Measurements from ENCODE around the gene CROCC2. TPM values are rescaled to one million over a fixed set of nuclear protein-coding genes. Genes with fewer than 3 reads are reported as not detected.

The CROCC2 gene
- polyA plus RNA-seq, 2 of the 4 experiments (the other 2 are of a cell fraction), result not detected

DNA sequence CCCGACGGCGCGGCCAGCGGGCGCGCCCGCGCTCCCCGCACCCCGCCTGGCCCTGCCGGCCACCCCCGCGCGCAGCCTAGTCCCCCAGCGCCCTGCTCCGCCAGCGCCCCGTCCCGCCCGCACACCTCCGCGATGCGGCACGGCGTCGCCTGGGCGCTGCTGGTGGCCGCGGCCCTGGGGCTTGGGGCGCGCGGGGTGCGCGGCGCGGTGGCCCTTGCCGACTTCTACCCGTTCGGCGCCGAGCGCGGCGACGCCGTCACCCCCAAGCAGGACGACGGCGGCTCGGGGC, 92.5 kb downstream of the CROCC2 start:
- ATAC-seq, result peak in 1 of 2 experiments; percentile 42; a peak in 3 of 6 replicates
- FAIRE-seq, result no peak
- H3K4me1 ChIP-seq, result peaks cover 4% of the 10 kb centered on the region; the same call in 1 of the 3 replicates
- H3K27ac ChIP-seq, result peak overlapping the region; percentile 68 to 89
- peak overlapping the region; percentile 63 for H3K4me3 ChIP-seq
- H3K4me2 ChIP-seq, result peak overlapping the region; percentile 81
- no peak for DNase-seq (ENCODE audit: low read depth in 1 of 2, low spot score in 1 of 2)
- no CpG with 5 or more reads among the region's 51 CpGs for WGBS (ENCODE audit: missing lambda C conversion rate)
- no peak for TF ChIP-seq NFE2L2 (conservative IDR thresholded peaks at IDR 0.05; ENCODE audit: low read length)
- 0 out of 5 replicates have a peak, but pooled peaks of 1 of the 2 experiments have one; percentile 41 for TF ChIP-seq JUN (IDR thresholded peaks at IDR 0.05)
- ChIA-PET POLR2A (no interaction called here), CTCF (interaction anchor here (2.5 kb wide), 1 partner anchor 147 kb away, joined by 7 read pairs; no protein-coding TSS in a partner anchor)
- peaks cover 6% of the 10 kb centered on the region for H3K9me3 ChIP-seq

DNA sequence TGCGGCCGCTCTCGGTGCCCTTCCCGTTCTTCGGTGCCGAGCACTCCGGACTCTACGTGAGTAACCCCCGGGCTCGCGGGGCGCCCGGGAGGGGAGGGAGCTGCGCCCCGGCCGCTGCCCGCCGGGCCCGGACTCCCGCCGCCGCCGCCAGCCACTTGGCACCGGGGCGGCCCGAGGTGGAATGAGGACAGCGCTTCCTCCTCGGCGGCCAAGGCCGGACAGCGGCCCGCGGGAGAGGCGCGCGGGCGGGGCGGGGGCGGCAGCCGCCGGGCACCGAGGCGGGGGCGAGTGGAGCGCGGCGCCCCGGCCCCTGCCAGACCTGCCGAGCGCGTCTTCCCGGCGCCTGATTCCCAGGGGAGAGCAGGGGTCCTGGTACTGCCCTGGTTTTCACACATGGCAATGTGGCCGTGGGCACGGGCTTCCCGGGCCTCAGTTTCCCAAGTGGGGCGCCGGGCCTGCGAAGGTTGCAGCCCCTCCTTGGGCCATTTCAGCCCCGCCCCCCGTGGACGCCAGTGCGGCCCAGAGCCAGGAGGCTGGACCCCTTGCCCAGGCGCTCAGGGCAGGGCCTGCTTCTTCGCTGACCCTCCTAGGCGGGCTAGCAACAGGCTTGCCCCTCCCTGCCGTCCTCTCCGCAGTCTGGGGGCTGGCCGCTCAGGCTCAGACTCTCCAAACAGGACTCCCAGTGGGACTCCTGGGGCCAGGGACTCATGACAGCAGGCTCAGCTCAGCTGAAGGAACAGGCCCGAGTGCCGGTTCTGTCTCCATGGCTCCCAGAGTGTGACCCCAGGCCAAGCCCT, 93.1 kb downstream of the CROCC2 start:
- ChIA-PET CTCF (interaction anchor here (2.5 kb wide), 1 partner anchor 148 kb away, joined by 7 read pairs; no protein-coding TSS in a partner anchor), POLR2A (no interaction called here)
- peak in 1 of 2 experiments; percentile 30; a peak in 2 of 6 replicates for ATAC-seq
- H3K4me1 ChIP-seq, result peaks cover 4% of the 10 kb centered on the region; the same call in 1 of the 3 replicates
- H3K4me3 ChIP-seq, result peak overlapping the region; percentile 63
- WGBS (ENCODE audit: missing lambda C conversion rate), result 80% methylated on average over 17 of the region's 71 CpGs
- DNase-seq (ENCODE audit: low read depth in 1 of 2, low spot score in 1 of 2), result no peak
- peak overlapping the region; percentile 68 to 89 for H3K27ac ChIP-seq
- no peak for FAIRE-seq
- H3K9me3 ChIP-seq, result peaks cover 11% of the 10 kb centered on the region
- TF ChIP-seq JUNB (IDR thresholded peaks at IDR 0.05) (no peak), CBX8 (IDR thresholded peaks at IDR 0.05) (no peak), RARB (CRISPR knock-in tag; IDR thresholded peaks at IDR 0.05) (no peak), HDAC2 (IDR thresholded peaks at IDR 0.05) (no peak), RAD21 (conservative IDR thresholded peaks at IDR 0.05 in 1 of 2, IDR thresholded peaks at IDR 0.05 in 1 of 2) (no peak), RFX5 (IDR thresholded peaks at IDR 0.05) (no peak)
- peak overlapping the region; percentile 81 for H3K4me2 ChIP-seq

DNA sequence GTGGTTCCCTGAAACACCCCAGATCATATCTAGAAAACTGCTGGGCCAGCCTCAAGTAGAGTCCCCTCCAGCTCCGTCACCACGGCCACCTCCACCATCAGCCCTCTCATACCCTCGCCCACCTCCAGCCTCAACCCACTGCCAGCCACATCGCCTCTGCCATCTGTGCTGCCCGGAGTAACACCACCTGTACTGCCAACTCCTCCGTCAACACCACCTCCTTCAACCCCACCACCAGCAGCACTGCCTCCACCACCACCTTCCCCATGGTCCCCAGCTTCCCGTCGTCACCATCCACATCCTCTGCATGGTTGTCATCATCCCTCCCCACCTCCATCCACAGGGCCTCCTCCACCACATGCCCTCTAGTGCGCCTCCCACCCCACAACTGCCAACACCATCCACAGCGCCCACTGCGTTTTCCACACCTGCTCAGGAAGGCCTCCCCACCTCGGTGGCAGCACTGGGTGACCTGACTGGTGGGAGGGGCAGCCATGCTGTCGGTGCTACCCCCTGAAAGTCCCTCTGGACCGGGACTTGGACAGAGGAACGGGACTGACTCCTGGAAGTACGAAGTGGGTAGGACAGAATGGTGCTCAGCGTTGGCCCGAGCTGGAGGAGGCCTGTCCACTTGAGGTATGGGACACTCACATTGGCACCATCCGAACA, 93.9 kb downstream of the CROCC2 start:
- no peak for FAIRE-seq
- no peak overlapping the region for H3K4me2 ChIP-seq

DNA sequence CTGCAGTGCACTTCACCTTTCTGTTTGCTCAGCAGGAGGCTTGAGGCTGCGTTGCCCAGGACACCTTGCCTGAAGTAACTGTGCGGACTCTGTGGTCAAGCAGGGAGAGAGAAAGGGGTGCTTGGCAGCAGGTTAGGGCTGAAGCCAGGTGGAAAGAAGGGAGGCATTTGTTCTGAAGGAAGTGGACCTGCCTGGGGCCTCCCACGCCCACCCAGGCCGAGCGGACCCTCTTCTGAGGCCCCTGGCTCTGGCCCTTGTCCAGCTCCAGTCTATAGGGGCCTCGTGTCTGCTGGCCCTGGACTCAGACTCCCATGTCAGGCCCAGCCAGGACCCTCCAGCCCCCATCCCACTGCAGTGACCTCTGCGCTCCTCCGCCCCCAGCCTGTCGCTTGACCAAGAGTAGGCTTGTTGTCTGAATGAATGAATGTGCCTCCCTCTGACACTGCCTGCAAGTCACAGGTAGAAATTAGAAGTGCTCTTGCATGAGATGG, 94.7 kb downstream of the CROCC2 start:
- POLR2A ChIA-PET, result no interaction called here
- Histone ChIP-seq H3K9me3 (peaks cover 26% of the 10 kb centered on the region), H3K4me1 (peaks cover 4% of the 10 kb centered on the region; the same call in 1 of the 3 replicates), H3K4me2 (no peak overlapping the region), H3K4me3 (no peak overlapping the region), H3K27ac (no peak overlapping the region)
- no peak for FAIRE-seq
- no peak for DNase-seq (ENCODE audit: low read depth in 1 of 2, low spot score in 1 of 2)
- CTCF ChIA-PET, result interaction anchor here (0.6 to 2.5 kb wide), 3 partner anchors 78 to 436 kb away, joined by 3 to 7 read pairs (median 3); no protein-coding TSS in a partner anchor
- ATAC-seq, result no peak
- 94% methylated on average over 9 of the region's 9 CpGs for WGBS (ENCODE audit: missing lambda C conversion rate)
- TF ChIP-seq TP53 (CRISPR knock-in tag; IDR thresholded peaks at IDR 0.05) (no peak), FOXS1 (CRISPR knock-in tag; IDR thresholded peaks at IDR 0.05) (no peak), CBX8 (IDR thresholded peaks at IDR 0.05) (no peak), RFX5 (IDR thresholded peaks at IDR 0.05) (no peak), KDM1A (IDR thresholded peaks at IDR 0.05; ENCODE audit: low read depth) (no peak), CHD4 (IDR thresholded peaks at IDR 0.05; ENCODE audit: borderline replicate concordance) (no peak), HOXB13 (CRISPR knock-in tag; IDR thresholded peaks at IDR 0.05; ENCODE audit: low read depth) (no peak), CHD2 (IDR thresholded peaks at IDR 0.05; ENCODE audit: low read length, partially characterized antibody) (no peak), KDM5A (IDR thresholded peaks at IDR 0.05) (no peak), RNF2 (IDR thresholded peaks at IDR 0.05; ENCODE audit: borderline replicate concordance, low read depth) (no peak)
- TF ChIP-seq, protein P1, sequence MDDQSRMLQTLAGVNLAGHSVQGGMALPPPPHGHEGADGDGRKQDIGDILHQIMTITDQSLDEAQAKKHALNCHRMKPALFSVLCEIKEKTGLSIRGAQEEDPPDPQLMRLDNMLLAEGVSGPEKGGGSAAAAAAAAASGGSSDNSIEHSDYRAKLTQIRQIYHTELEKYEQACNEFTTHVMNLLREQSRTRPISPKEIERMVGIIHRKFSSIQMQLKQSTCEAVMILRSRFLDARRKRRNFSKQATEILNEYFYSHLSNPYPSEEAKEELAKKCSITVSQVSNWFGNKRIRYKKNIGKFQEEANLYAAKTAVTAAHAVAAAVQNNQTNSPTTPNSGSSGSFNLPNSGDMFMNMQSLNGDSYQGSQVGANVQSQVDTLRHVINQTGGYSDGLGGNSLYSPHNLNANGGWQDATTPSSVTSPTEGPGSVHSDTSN (IDR thresholded peaks at IDR 0.05), result no peak
- TF ChIP-seq, protein P2, sequence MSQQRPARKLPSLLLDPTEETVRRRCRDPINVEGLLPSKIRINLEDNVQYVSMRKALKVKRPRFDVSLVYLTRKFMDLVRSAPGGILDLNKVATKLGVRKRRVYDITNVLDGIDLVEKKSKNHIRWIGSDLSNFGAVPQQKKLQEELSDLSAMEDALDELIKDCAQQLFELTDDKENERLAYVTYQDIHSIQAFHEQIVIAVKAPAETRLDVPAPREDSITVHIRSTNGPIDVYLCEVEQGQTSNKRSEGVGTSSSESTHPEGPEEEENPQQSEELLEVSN (IDR thresholded peaks at IDR 0.05; ENCODE audit: borderline replicate concordance, low read depth), result no peak
- TF ChIP-seq, protein P3, sequence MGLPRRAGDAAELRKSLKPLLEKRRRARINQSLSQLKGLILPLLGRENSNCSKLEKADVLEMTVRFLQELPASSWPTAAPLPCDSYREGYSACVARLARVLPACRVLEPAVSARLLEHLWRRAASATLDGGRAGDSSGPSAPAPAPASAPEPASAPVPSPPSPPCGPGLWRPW (IDR thresholded peaks at IDR 0.05), result no peak
- TF ChIP-seq, protein P4, sequence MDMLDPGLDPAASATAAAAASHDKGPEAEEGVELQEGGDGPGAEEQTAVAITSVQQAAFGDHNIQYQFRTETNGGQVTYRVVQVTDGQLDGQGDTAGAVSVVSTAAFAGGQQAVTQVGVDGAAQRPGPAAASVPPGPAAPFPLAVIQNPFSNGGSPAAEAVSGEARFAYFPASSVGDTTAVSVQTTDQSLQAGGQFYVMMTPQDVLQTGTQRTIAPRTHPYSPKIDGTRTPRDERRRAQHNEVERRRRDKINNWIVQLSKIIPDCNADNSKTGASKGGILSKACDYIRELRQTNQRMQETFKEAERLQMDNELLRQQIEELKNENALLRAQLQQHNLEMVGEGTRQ (IDR thresholded peaks at IDR 0.05), result no peak

More for the DNA sequence above, 93.9 kb downstream of the CROCC2 start:
- peaks cover 18% of the 10 kb centered on the region for H3K9me3 ChIP-seq
- peaks cover 4% of the 10 kb centered on the region; the same call in 1 of the 3 replicates for H3K4me1 ChIP-seq
- no peak for ATAC-seq
- POLR2A ChIA-PET, result no interaction called here
- CTCF ChIA-PET, result interaction anchor here (0.6 to 2.5 kb wide), 2 partner anchors 149 to 857 kb away, joined by 3 to 7 read pairs; no protein-coding TSS in a partner anchor
- H3K27ac ChIP-seq, result no peak overlapping the region
- H3K4me3 ChIP-seq, result no peak overlapping the region
- DNase-seq (ENCODE audit: low read depth in 1 of 2, low spot score in 1 of 2), result no peak
- TF ChIP-seq CBX8 (IDR thresholded peaks at IDR 0.05), result no peak
- TF ChIP-seq CBX2 (IDR thresholded peaks at IDR 0.05; ENCODE audit: borderline replicate concordance, low read depth), result no peak
- TF ChIP-seq ZNF302 (CRISPR knock-in tag; IDR thresholded peaks at IDR 0.05), result no peak
- TF ChIP-seq MAFK (IDR thresholded peaks at IDR 0.05; ENCODE audit: partially characterized antibody), result no peak
- TF ChIP-seq POLR2A (IDR thresholded peaks at IDR 0.05; ENCODE audit: low read length), result no peak
- no peak for TF ChIP-seq ZC3H11A (IDR thresholded peaks at IDR 0.05)
- TF ChIP-seq EP300 (IDR thresholded peaks at IDR 0.05), result no peak
- TF ChIP-seq, protein P5, sequence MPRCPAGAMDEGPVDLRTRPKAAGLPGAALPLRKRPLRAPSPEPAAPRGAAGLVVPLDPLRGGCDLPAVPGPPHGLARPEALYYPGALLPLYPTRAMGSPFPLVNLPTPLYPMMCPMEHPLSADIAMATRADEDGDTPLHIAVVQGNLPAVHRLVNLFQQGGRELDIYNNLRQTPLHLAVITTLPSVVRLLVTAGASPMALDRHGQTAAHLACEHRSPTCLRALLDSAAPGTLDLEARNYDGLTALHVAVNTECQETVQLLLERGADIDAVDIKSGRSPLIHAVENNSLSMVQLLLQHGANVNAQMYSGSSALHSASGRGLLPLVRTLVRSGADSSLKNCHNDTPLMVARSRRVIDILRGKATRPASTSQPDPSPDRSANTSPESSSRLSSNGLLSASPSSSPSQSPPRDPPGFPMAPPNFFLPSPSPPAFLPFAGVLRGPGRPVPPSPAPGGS (IDR thresholded peaks at IDR 0.05), result no peak
- no peak for TF ChIP-seq HOXB13 (CRISPR knock-in tag; IDR thresholded peaks at IDR 0.05; ENCODE audit: low read depth)
- WGBS (ENCODE audit: missing lambda C conversion rate), result 91% methylated on average over 19 of the region's 19 CpGs
